BJ (cell line): Measurements from ENCODE around the gene DMPK. TPM values are rescaled to one million over a fixed set of nuclear protein-coding genes. Genes with fewer than 3 reads are reported as not detected.
A peak's percentile ranks its signal among the peaks of the same experiment; 100 is the strongest.

Experiments
- CTCF ChIA-PET: fragments of 350-600 bp; formaldehyde crosslinking; extraction: SDS; loops from one replicate; lab custom pipeline; 2021; ENCODE audit warnings: antibody characterized with exemption, inconsistent platforms; lab: Yijun Ruan, JAX
- POLR2A ChIA-PET: fragments of 300-600 bp; sonication (Branson Sonifier 250); formaldehyde crosslinking; extraction: SDS; loops from one replicate; lab custom pipeline; 2021; ENCODE audit warnings: antibody characterized with exemption; lab: Charles Lee
- DNase-seq: peaks from one replicate; pipeline ENCODE4 v3.0.0-alpha.2; 2011; ENCODE audit warnings: low read depth
- H3K27me3 ChIP-seq: 2 replicates; pipeline ENCODE4 v1.6.0; 2011; ENCODE audit warnings: low read length; ENCODE audit not compliant: control insufficient read depth, insufficient read depth
- H3K36me3 ChIP-seq: 2 replicates; pipeline ENCODE4 v1.5.1; 2011; ENCODE audit warnings: low read length; ENCODE audit not compliant: control insufficient read depth, insufficient read depth
- H3K4me3 ChIP-seq: 2 replicates; pipeline ENCODE4 v1.5.1; 2011; ENCODE audit warnings: low read depth, mild to moderate bottlenecking, control low read depth, low read length
- polyA plus RNA-seq: library from polyadenylated mRNA; depleted of rRNA; stranded (reverse); fragments of >200 nt; gene quantifications from 2 replicates; pipeline ENCODE4 v1.2.3, GENCODE V29; 2011
- TF ChIP-seq, protein P1 (sequence below): IDR thresholded peaks from 2 replicates; pipeline ENCODE4 v1.5.1; 2011; ENCODE audit warnings: low read depth, mild to moderate bottlenecking, control low read depth, inconsistent platforms, low read length, moderate library complexity; ENCODE audit not compliant: insufficient read depth

Gene DMPK
- polyA plus RNA-seq, 1 experiment, result 131 TPM

DNA sequence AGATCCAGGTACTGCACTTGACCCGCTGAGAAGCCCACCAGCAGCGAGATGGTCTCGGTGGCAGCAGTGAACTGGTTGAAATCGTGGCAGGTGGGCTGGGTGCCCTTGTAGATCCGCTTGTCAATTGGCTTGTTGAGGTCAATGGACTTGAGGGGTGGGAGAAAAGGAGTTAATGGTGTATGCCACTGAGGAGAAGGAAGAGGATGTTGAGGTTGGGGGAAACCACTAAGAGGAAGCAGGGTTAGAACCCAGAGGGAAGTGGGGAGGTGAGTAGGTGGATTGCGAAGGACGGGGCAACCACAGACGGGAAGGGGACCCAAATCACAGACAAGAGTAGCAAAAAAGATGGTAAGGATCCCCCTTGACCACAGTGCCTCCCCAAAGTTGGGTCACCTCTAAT is 8.7 kb upstream of the DMPK start:
- POLR2A ChIA-PET, result no interaction called here
- no peak for DNase-seq
- Histone ChIP-seq H3K36me3 (peaks cover 27% of the 10 kb centered on the region), H3K4me3 (peak overlapping the region; percentile 54; the same call in 1 of the 2 replicates), H3K27me3 (no peaks in the 10 kb centered on the region)
- TF ChIP-seq, protein P1, sequence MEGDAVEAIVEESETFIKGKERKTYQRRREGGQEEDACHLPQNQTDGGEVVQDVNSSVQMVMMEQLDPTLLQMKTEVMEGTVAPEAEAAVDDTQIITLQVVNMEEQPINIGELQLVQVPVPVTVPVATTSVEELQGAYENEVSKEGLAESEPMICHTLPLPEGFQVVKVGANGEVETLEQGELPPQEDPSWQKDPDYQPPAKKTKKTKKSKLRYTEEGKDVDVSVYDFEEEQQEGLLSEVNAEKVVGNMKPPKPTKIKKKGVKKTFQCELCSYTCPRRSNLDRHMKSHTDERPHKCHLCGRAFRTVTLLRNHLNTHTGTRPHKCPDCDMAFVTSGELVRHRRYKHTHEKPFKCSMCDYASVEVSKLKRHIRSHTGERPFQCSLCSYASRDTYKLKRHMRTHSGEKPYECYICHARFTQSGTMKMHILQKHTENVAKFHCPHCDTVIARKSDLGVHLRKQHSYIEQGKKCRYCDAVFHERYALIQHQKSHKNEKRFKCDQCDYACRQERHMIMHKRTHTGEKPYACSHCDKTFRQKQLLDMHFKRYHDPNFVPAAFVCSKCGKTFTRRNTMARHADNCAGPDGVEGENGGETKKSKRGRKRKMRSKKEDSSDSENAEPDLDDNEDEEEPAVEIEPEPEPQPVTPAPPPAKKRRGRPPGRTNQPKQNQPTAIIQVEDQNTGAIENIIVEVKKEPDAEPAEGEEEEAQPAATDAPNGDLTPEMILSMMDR, result no peak
- CTCF ChIA-PET, result interaction anchor here (0.6 to 2.4 kb wide), 3 partner anchors 8 to 21 kb away, joined by 3 to 13 read pairs (median 4); partner anchors contain the start of gene DMPK

- TF ChIP-seq, protein P1, result no peak
- peaks cover 32% of the 10 kb centered on the region for H3K36me3 ChIP-seq
- CTCF ChIA-PET, result interaction anchor here (0.9 to 2.4 kb wide), 4 partner anchors 10 to 27 kb away, joined by 3 to 8 read pairs (median 4); partner anchors contain the start of gene SIX5
- POLR2A ChIA-PET, result no interaction called here
- H3K4me3 ChIP-seq, result no peak overlapping the region
- DNase-seq, result no peak
- H3K27me3 ChIP-seq, result no peaks in the 10 kb centered on the region
Observed at GRCh38 chr19:45789035-45789786, 6.9 kb upstream of the DMPK start.

DNA sequence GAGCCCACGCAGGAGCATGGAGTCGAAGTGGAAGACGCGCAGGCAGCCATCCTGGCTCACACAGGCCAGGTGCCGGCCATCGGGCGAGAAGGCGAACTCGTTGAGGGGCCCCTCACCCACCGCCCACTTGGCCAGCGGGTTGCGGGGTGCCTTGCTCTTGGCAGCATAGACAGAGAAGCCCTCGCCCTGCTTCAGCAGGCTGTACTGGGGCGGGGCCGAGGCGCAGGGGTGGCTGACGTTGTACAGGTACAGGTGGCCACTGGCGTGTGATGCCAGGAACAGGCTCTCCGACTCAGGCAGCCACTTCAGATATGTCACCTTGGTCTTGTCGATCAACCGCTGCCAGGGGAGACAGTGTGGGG is 4.2 kb upstream of the DMPK start:
- TF ChIP-seq, protein P1, result no peak
- Histone ChIP-seq H3K4me3 (no peak overlapping the region), H3K36me3 (peaks cover 32% of the 10 kb centered on the region), H3K27me3 (no peaks in the 10 kb centered on the region)
- no peak for DNase-seq
- POLR2A ChIA-PET, result no interaction called here
- CTCF ChIA-PET, result no interaction called here

- ChIA-PET POLR2A (no interaction called here), CTCF (no interaction called here)
- peaks cover 32% of the 10 kb centered on the region for H3K36me3 ChIP-seq
Observed at GRCh38 chr19:45785781-45786532, 3.7 kb upstream of the DMPK start.

DNA sequence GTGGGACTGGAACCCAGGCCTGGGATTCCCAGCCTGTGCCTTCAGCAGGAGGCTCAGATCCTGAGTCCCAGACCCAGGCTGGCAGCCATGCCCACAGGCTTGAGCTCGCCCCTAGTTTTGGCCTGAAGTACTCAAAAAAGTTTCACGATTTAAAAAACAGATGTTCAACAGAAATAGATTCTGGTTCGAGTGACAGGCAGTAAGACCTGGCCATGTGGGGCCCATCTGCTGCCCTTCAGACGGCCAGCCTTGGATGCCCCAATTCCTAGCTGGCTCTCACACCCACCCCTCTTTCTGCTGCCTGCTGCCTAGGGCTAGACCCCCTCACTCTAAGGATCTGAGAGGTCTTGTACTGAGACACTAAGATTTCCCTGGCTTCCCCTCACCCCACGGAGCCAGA is 2.8 kb upstream of the DMPK start:
- peaks cover 30% of the 10 kb centered on the region for H3K36me3 ChIP-seq
- H3K27me3 ChIP-seq, result no peaks in the 10 kb centered on the region
- TF ChIP-seq, protein P1, result no peak
- CTCF ChIA-PET, result no interaction called here
- no peak overlapping the region for H3K4me3 ChIP-seq
- POLR2A ChIA-PET, result no interaction called here
- no peak for DNase-seq

More at GRCh38 chr19:45785781-45786532, 3.7 kb upstream of the DMPK start:
- H3K27me3 ChIP-seq, result no peaks in the 10 kb centered on the region
- no peak for DNase-seq
- TF ChIP-seq, protein P1, result no peak
- no peak overlapping the region for H3K4me3 ChIP-seq
